Endothelial cell of umbilical vein (primary cell): ENCODE data around the gene CDH15. TPM values are rescaled to one million over a fixed set of nuclear protein-coding genes. Genes with fewer than 3 reads are reported as not detected.
A peak's percentile ranks its signal among the peaks of the same experiment; 100 is the strongest.

Experiments used
- BruUV-seq: library from RNA; stranded (reverse); fragments of 400-500 nt; replicated peaks from 2 replicates; lab custom pipeline; 2021; lab: Mats Ljungman, UMichigan
- CTCF ChIA-PET: fragments of 300-600, 350-600 bp; sonication (Branson Sonifier 250); formaldehyde crosslinking; loops from one replicate; lab custom pipeline; 2021; ENCODE audit warnings: antibody characterized with exemption, inconsistent platforms; lab: Charles Lee
- POLR2A ChIA-PET: fragments of 300-600, 350-600 bp; sonication (Branson Sonifier 250); formaldehyde crosslinking; loops from one replicate; lab custom pipeline; 2021; ENCODE audit warnings: antibody characterized with exemption, inconsistent platforms; lab: Charles Lee
- DNase-seq: peaks from one replicate; pipeline ENCODE4 v3.0.0-alpha.2; 2011; ENCODE audit warnings: low read depth, low spot score
- FAIRE-seq: peaks from 2 replicates; lab custom pipeline; 2011; peaks lifted over from hg19 to GRCh38; lab: Jason Lieb, UNC
- H2AFZ ChIP-seq: 2 replicates; pipeline ENCODE4 v1.6.0; 2012; ENCODE audit warnings: low read depth, low read length, control low read depth, inconsistent platforms
- H3K27ac ChIP-seq: 2 replicates; pipeline ENCODE4 v1.5.1; 2011; ENCODE audit warnings: low read depth, mild to moderate bottlenecking, control low read depth, low read length, moderate library complexity; ENCODE audit not compliant: insufficient read depth
- H3K27me3 ChIP-seq, 2 experiments: 2 replicates each; pipeline versions ENCODE4 v1.6.0 to v1.6.1; 2011; ENCODE audit warnings: low read length in 2 of 2, mixed read lengths in 1 of 2; ENCODE audit not compliant: control insufficient read depth in 2 of 2, insufficient read depth in 2 of 2
- H3K36me3 ChIP-seq, 2 experiments: 2 replicates in 1 of 2; 3 replicates in 1 of 2; pipeline ENCODE4 v1.5.1; 2011; ENCODE audit warnings: low read length in 2 of 2, mild to moderate bottlenecking in 1 of 2, moderate library complexity in 1 of 2; ENCODE audit not compliant: control insufficient read depth in 2 of 2, insufficient read depth in 2 of 2; ENCODE audit errors: extremely low read depth in 1 of 2
- H3K4me1 ChIP-seq: 3 replicates; pipeline ENCODE4 v1.5.1; 2011; ENCODE audit warnings: mild to moderate bottlenecking, low read length; ENCODE audit not compliant: control insufficient read depth, insufficient read depth; ENCODE audit errors: extremely low read depth
- H3K4me2 ChIP-seq: 2 replicates; pipeline ENCODE4 v1.6.1; 2011; ENCODE audit warnings: low read length, control low read depth, mixed read lengths; ENCODE audit not compliant: insufficient read depth
- H3K4me3 ChIP-seq, 3 experiments: fragments of 200-600 bp in 1 of 3; sonication (generic), shearing (Covaris generic) in 1 of 3; replicated peaks in 1 of 3; 2 replicates each; pipeline ENCODE4 v1.5.1; 2011 to 2016; ENCODE audit warnings: control low read depth in 3 of 3, low read length in 3 of 3, mild to moderate bottlenecking in 2 of 3, inconsistent platforms in 1 of 3, low read depth in 1 of 3, moderate library complexity in 1 of 3; ENCODE audit not compliant: insufficient read depth in 1 of 3
- H3K79me2 ChIP-seq: 2 replicates; pipeline ENCODE4 v1.6.0; 2012; ENCODE audit warnings: low read length, inconsistent platforms; ENCODE audit not compliant: control insufficient read depth, insufficient read depth
- H3K9ac ChIP-seq: replicated peaks from 2 replicates; pipeline ENCODE3; 2011; ENCODE audit warnings: low read length, control low read depth; ENCODE audit not compliant: insufficient read depth; ENCODE audit errors: extremely low read depth
- H3K9me1 ChIP-seq: replicated peaks from 3 replicates; pipeline ENCODE4 v1.6.0; 2011; ENCODE audit warnings: mild to moderate bottlenecking, low read length; ENCODE audit not compliant: control insufficient read depth, insufficient read depth; ENCODE audit errors: extremely low read depth
- H3K9me3 ChIP-seq: replicated peaks from 2 replicates; pipeline ENCODE4 v1.5.1; 2012; ENCODE audit warnings: low read length, inconsistent platforms; ENCODE audit not compliant: control insufficient read depth, insufficient read depth
- H4K20me1 ChIP-seq: replicated peaks from 2 replicates; pipeline ENCODE3; 2011; ENCODE audit warnings: mild to moderate bottlenecking, low read length; ENCODE audit not compliant: control insufficient read depth, insufficient read depth; ENCODE audit errors: extremely low read depth
- CTCF ChIP-seq, 2 donors: IDR thresholded peaks; 1 replicate in 1 of 2; 2 replicates in 1 of 2; pipeline ENCODE4 v1.5.1; 2011; ENCODE audit warnings: low read length in 2 of 2, mild to moderate bottlenecking in 2 of 2, moderate library complexity in 2 of 2, control low read depth in 1 of 2, inconsistent platforms in 1 of 2, low read depth in 1 of 2; ENCODE audit not compliant: insufficient read depth in 1 of 2; ENCODE audit errors: extremely low read depth in 1 of 2
- EZH2 ChIP-seq: IDR thresholded peaks from 2 replicates; pipeline ENCODE4 v1.6.1; 2012; ENCODE audit warnings: borderline replicate concordance, low read depth, mild to moderate bottlenecking, moderate library complexity, low read length, inconsistent platforms; ENCODE audit not compliant: severe bottlenecking
- FOS ChIP-seq: IDR thresholded peaks from 2 replicates; pipeline ENCODE4 v1.6.1; 2011; ENCODE audit warnings: mild to moderate bottlenecking, low read length, moderate library complexity, borderline replicate concordance; ENCODE audit not compliant: insufficient read depth
- GATA2 ChIP-seq: IDR thresholded peaks from 2 replicates; pipeline ENCODE4 v1.7.0; 2011; ENCODE audit warnings: low read depth, mild to moderate bottlenecking, moderate library complexity, mixed read lengths, low read length; ENCODE audit not compliant: insufficient read length, insufficient read depth
- JUN ChIP-seq: IDR thresholded peaks from 2 replicates; pipeline ENCODE4 v1.6.1; 2011; ENCODE audit warnings: borderline replicate concordance, low read depth; ENCODE audit not compliant: insufficient read length, insufficient read depth
- MAX ChIP-seq: IDR thresholded peaks from 2 replicates; pipeline ENCODE4 v1.6.1; 2011; ENCODE audit not compliant: insufficient read depth, insufficient read length
- MYC ChIP-seq: IDR thresholded peaks from one replicate; pipeline ENCODE4 v1.6.1; 2011; ENCODE audit warnings: mild to moderate bottlenecking, low read depth, low read length
- POLR2A ChIP-seq: IDR thresholded peaks from 2 replicates; pipeline ENCODE4 v1.6.1; 2012; ENCODE audit warnings: low read depth, mild to moderate bottlenecking, control low read depth, low read length
- POLR2AphosphoS5 ChIP-seq: IDR thresholded peaks from 2 replicates; pipeline ENCODE4 v1.6.1; 2012; ENCODE audit warnings: low read depth, mild to moderate bottlenecking, control low read depth, low read length, moderate library complexity; ENCODE audit not compliant: insufficient read depth
- dilution Hi-C: fragments of 300-500 bp; cut with MboI; formaldehyde crosslinking; loops from one replicate; pipeline ENCODE4 v1.15.0; 2019; ENCODE audit warnings: low sequenced_read_pairs; ENCODE audit not compliant: extremely low pct_ligation_motif_present
- intact Hi-C: fragments of 100-400 bp; cut with micrococcal nuclease; formaldehyde crosslinking; loops from one replicate; pipeline ENCODE4 v1.10.0; 2022
- polyA plus RNA-seq, 4 experiments: library from polyadenylated mRNA; depleted of rRNA in 3 of 4; stranded (reverse) in 3 of 4; unstranded in 1 of 4; fragments of >200 nt; gene quantifications; 2 replicates each; pipeline versions ENCODE4 v1.2.1 to v1.2.3, GENCODE V29; 2011 to 2012; ENCODE audit warnings: missing spikeins in 1 of 4
- total RNA-seq: library from RNA; stranded (reverse); gene quantifications from 2 replicates; pipeline ENCODE4 v1.2.3, GENCODE V29; 2021

The CDH15 gene
- total and polyA plus RNA-seq, 2 donors (not counting 3 experiments of a cell fraction or from before 2014, with no cell fraction given) = 0.44 TPM; not detected in 1

GRCh38 chr16:89217138-89217387, 45.5 kb downstream of the CDH15 start:
- H3K79me2 ChIP-seq = peaks cover 9% of the 10 kb centered on the region
- ChIA-PET POLR2A (no interaction called here), CTCF (interaction anchor here (1.0 to 2.6 kb wide), 6 partner anchors 23 to 647 kb away, joined by 3 to 13 read pairs (median 6); partner anchors contain the start of gene ZC3H18)
- TSS peak; percentile 80 for BruUV-seq
- peak overlapping the region; percentile 66 for H3K9ac ChIP-seq
- H4K20me1 ChIP-seq = no peaks in the 10 kb centered on the region
- TF ChIP-seq CTCF (IDR thresholded peaks at IDR 0.05; ENCODE audit: extremely low read depth in 1 of 2, insufficient read depth in 1 of 2, low read depth in 1 of 2, low read length in 2 of 2) = no peak
- no peak for TF ChIP-seq JUN
- no peak for TF ChIP-seq MAX
- TF ChIP-seq FOS = no peak
- TF ChIP-seq GATA2 = no peak
- no peak for TF ChIP-seq POLR2AphosphoS5
- no peak for TF ChIP-seq MYC
- TF ChIP-seq POLR2A = no peak
- TF ChIP-seq EZH2 = no peak
- peaks cover 10% of the 10 kb centered on the region for H3K4me1 ChIP-seq
- peak overlapping the region; percentile 68 for H2AFZ ChIP-seq
- no peak for FAIRE-seq
- H3K27ac ChIP-seq = peak overlapping the region; percentile 57
- H3K9me1 ChIP-seq = no peaks in the 10 kb centered on the region
- H3K4me2 ChIP-seq = peak overlapping the region; percentile 91
- peak overlapping the region; percentile 66 to 90 (median 85) for H3K4me3 ChIP-seq
- intact Hi-C loops = loop anchor here (1.0 to 5.0 kb wide), 4 partner anchors 125 to 472 kb away; partner anchors contain the start of gene ACSF3
- dilution Hi-C loops = no loop called here
- peaks cover 0 to 13% of the 10 kb centered on the region in 2 experiments for H3K36me3 ChIP-seq
- H3K27me3 ChIP-seq = no peaks in the 10 kb centered on the region
- no peaks in the 10 kb centered on the region for H3K9me3 ChIP-seq
- no peak for DNase-seq
